K562 (cell line): Measurements from ENCODE around the gene CLDND2. TPM values are rescaled to one million over a fixed set of nuclear protein-coding genes. Genes with fewer than 3 reads are reported as not detected.

ENCODE experiments used
- ATAC-seq: fragments of 200-7000 bp; cut with Tn5 transposase; 3 replicates; pipeline ENCODE4 v1.9.1; 2020; ENCODE audit warnings: moderate library complexity
- BruUV-seq: library from RNA; stranded (reverse); fragments of 400-500 nt; replicated peaks from 2 replicates; lab custom pipeline; 2021; lab: Mats Ljungman, UMichigan
- CTCF ChIA-PET: fragments of 300-600 bp; formaldehyde crosslinking; extraction: SDS; loops from one replicate; lab custom pipeline; 2021; ENCODE audit warnings: low intra/inter-chr PET ratio; lab: Yijun Ruan, JAX
- POLR2A ChIA-PET: fragments of 300-600, 350-650 bp; sonication (Branson Sonifier 250); formaldehyde crosslinking; extraction: SDS; loops from one replicate; lab custom pipeline; 2021; ENCODE audit warnings: antibody characterized with exemption, inconsistent platforms; lab: Yijun Ruan, JAX
- DNase-seq, 4 experiments: peaks; one replicate each; pipeline versions ENCODE4 v3.0.0 to v3.0.0-alpha.2; 2011 to 2018; ENCODE audit warnings: low spot score in 3 of 4, mixed read lengths in 3 of 4; ENCODE audit errors: extremely low read depth in 1 of 4
- FAIRE-seq: peaks from 2 replicates; lab custom pipeline; 2011; peaks lifted over from hg19 to GRCh38; lab: Jason Lieb, UNC
- H2AFZ ChIP-seq: 2 replicates; pipeline ENCODE4 v1.6.0; 2011; ENCODE audit warnings: low read depth, low read length, control low read depth, inconsistent platforms
- H3K27ac ChIP-seq: fragments of 200-600 bp; 3 replicates; pipeline ENCODE4 v1.8.0; 2011; ENCODE audit warnings: low read depth, mild to moderate bottlenecking, control low read depth, inconsistent platforms, low read length, moderate library complexity, mixed read lengths; ENCODE audit errors: extremely low read depth
- H3K27me3 ChIP-seq, 2 experiments: fragments of 300-600 bp in 1 of 2; 2 replicates in 1 of 2; 3 replicates in 1 of 2; pipeline versions ENCODE4 v1.6.0 to v1.8.0; 2011; ENCODE audit warnings: inconsistent platforms in 2 of 2, low read length in 2 of 2, mild to moderate bottlenecking in 1 of 2, mixed read lengths in 1 of 2, moderate library complexity in 1 of 2; ENCODE audit not compliant: control insufficient read depth in 2 of 2, insufficient read depth in 2 of 2
- H3K36me3 ChIP-seq: fragments of 300-600 bp; 3 replicates; pipeline ENCODE4 v1.8.0; 2011; ENCODE audit warnings: mild to moderate bottlenecking, low read length, inconsistent platforms; ENCODE audit not compliant: control insufficient read depth, insufficient read depth
- H3K4me1 ChIP-seq, 2 experiments: fragments of 200-600 bp in 1 of 2; replicated peaks in 1 of 2; 2 replicates in 1 of 2; 3 replicates in 1 of 2; pipeline versions ENCODE4 v1.5.1 to v1.8.0; 2011; ENCODE audit warnings: inconsistent platforms in 2 of 2, low read length in 2 of 2, mild to moderate bottlenecking in 1 of 2, mixed read lengths in 1 of 2, moderate library complexity in 1 of 2; ENCODE audit not compliant: control insufficient read depth in 2 of 2, insufficient read depth in 2 of 2
- H3K4me2 ChIP-seq: 2 replicates; pipeline ENCODE4 v1.6.1; 2011; ENCODE audit warnings: low read length, control low read depth, inconsistent platforms, mixed read lengths; ENCODE audit not compliant: insufficient read depth
- H3K4me3 ChIP-seq: fragments of 200-600 bp; sonication (generic), shearing (Covaris generic); 2 replicates; pipeline ENCODE4 v1.5.1; 2016; ENCODE audit warnings: control low read depth, inconsistent platforms
- H3K79me2 ChIP-seq: fragments of 200-600 bp; 3 replicates; pipeline ENCODE4 v1.8.0; 2011; ENCODE audit warnings: low read length, inconsistent platforms; ENCODE audit not compliant: control insufficient read depth, insufficient read depth
- H3K9ac ChIP-seq, 2 experiments: 2 replicates each; pipeline versions ENCODE4 v1.6.0 to v1.6.1; 2011; ENCODE audit warnings: low read depth in 2 of 2, low read length in 2 of 2, control low read depth in 1 of 2, inconsistent platforms in 1 of 2, mild to moderate bottlenecking in 1 of 2, mixed read lengths in 1 of 2; ENCODE audit not compliant: insufficient read depth in 1 of 2
- H3K9me1 ChIP-seq: one replicate; pipeline ENCODE4 v1.6.0; 2011; ENCODE audit warnings: inconsistent platforms, mild to moderate bottlenecking, low read length, moderate library complexity; ENCODE audit not compliant: control insufficient read depth, insufficient read depth
- H3K9me3 ChIP-seq: replicated peaks from 2 replicates; pipeline ENCODE4 v1.5.1; 2011; ENCODE audit warnings: low read depth, low read length, inconsistent platforms; ENCODE audit not compliant: control insufficient read depth, insufficient read depth
- H4K20me1 ChIP-seq: replicated peaks from 2 replicates; pipeline ENCODE4 v1.6.1; 2011; ENCODE audit warnings: low read length, inconsistent platforms, mixed read lengths; ENCODE audit not compliant: control insufficient read depth, insufficient read depth
- GABPB1 ChIP-seq: sonication (generic); formaldehyde crosslinking; IDR thresholded peaks from 2 replicates; pipeline ENCODE4 v1.8.0; 2022; ENCODE audit warnings: mild to moderate bottlenecking, missing genetic modification reagents
- HBP1 ChIP-seq: fragments of 450-650 bp; formaldehyde crosslinking; IDR thresholded peaks from 2 replicates; pipeline ENCODE4 v1.4.0; 2022; ENCODE audit warnings: missing genetic modification characterization
- JUND ChIP-seq, 2 experiments: IDR thresholded peaks; 2 replicates in 1 of 2; 3 replicates in 1 of 2; pipeline ENCODE4 v1.6.1; 2011; ENCODE audit warnings: borderline replicate concordance in 2 of 2, low read depth in 2 of 2, low read length in 2 of 2, improper control_type of control experiment in 1 of 2, missing biosample characterization in 1 of 2, missing genetic modification characterization in 1 of 2, missing genetic modification reagents in 1 of 2
- KDM2B ChIP-seq: fragments of 250-450 bp; sonication (Bioruptor Pico); IDR thresholded peaks from 2 replicates; pipeline ENCODE4 v1.8.0; 2021; ENCODE audit warnings: mild to moderate bottlenecking, moderate library complexity
- TBP ChIP-seq: optimal IDR thresholded peaks from 2 replicates; pipeline ENCODE3; 2011; ENCODE audit warnings: low read depth, low read length, improper control_type of control experiment
- ZNF592 ChIP-seq: fragments of 450-650 bp; IDR thresholded peaks from 2 replicates; pipeline ENCODE4 v1.6.1; 2017; ENCODE audit warnings: antibody characterized with exemption, mild to moderate bottlenecking
- WGBS: fragments of 100-300 bp; shearing (Covaris generic); methylation state at CpG from one replicate; pipeline ENCODE4 v1.1.6; 2016; ENCODE audit warnings: low coverage, mixed read lengths; ENCODE audit not compliant: insufficient coverage; ENCODE audit errors: missing lambda C conversion rate; 5-methylcytosine and 5-hydroxymethylcytosine counted together
- in situ Hi-C: fragments of 300-500 bp; cut with MboI; formaldehyde crosslinking; loops from 4 replicates; pipeline ENCODE4 v1.15.0; 2018; ENCODE audit warnings: inconsistent platforms, mixed read lengths
- intact Hi-C: fragments of 100-400 bp; cut with micrococcal nuclease; formaldehyde crosslinking; loops from 2 replicates; pipeline ENCODE4 v1.14.2; 2022
- polyA plus RNA-seq, 8 experiments: library from polyadenylated mRNA; depleted of rRNA in 4 of 8; stranded (reverse) in 5 of 8; unstranded in 3 of 8; fragments of >200 nt; fragmentation: Nextera tagmentation in 2 of 8; fragmentation: Illumina TruSeq in 1 of 8; extraction: Ambion mirVana in 2 of 8; extraction: Trizol in 1 of 8; gene quantifications; 2 replicates each; pipeline versions ENCODE4 v1.2.1 to v1.2.3, GENCODE V29; 2011 to 2014; ENCODE audit warnings: inconsistent platforms in 1 of 8, missing spikeins in 1 of 8
- total RNA-seq, 7 experiments: library from RNA; depleted of rRNA in 6 of 7; stranded (reverse); fragments of >200 nt in 6 of 7; fragmentation: Illumina TruSeq in 2 of 7; extraction: Trizol in 2 of 7; gene quantifications; 2 replicates each; pipeline versions ENCODE4 v1.2.1 to v1.2.3, GENCODE V29; 2011 to 2021; ENCODE audit warnings: low replicate concordance in 1 of 7
- TF ChIP-seq, protein P1 (sequence below): fragments of 450-650 bp; IDR thresholded peaks from 2 replicates; pipeline ENCODE4 v1.6.1; 2017; ENCODE audit warnings: antibody characterized with exemption
- TF ChIP-seq, protein P2 (sequence below): sonication (generic); formaldehyde crosslinking; IDR thresholded peaks from 2 replicates; pipeline ENCODE4 v1.8.0; 2022; ENCODE audit warnings: missing genetic modification reagents, mild to moderate bottlenecking, borderline replicate concordance

Gene CLDND2
- total and polyA plus RNA-seq, 9 of the 15 experiments (the other 6 are each of a cell fraction or from before 2014, with no cell fraction given) = 0.45 to 4.0 (median 1.2) TPM; not detected in 3

DNA sequence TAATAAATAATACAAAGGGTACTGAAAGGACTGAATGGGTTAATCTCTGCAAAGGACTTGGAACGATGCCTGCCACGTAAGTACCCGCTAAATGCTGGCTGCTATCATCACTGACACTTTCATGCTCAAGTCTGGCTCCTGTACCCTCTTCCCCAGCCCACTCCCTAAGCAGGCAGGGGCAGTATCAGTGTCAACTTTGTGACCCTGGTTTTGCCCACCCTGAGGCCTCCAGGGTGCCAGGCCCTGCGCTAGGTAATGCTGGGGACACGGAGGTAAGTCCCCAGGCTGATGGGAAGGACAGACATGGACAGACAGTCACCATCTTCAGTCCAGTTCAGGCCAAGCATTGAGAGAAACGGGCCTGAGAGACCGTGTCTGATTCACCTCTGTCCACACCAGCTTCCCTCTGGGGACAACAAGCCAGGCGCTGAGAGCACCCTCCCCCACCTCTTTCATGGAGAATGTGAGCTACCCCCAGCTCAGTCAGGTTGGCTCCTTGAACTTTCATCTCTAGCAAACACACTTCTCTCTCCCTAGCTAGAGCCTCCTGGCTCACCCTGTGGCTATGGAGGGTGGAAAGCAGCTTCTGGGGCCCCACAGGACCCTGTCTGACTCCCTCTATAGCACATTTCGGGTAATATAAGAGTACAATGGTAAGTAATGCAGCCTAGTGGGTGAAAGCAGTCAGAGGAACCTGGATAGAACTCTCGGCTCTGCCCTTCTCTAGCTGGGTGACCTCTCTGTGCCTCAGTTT lies 3.4 kb downstream of the CLDND2 start:
- ChIA-PET CTCF (no interaction called here), POLR2A (interaction anchor here (0.6 to 2.2 kb wide), 10 partner anchors 9 to 55 kb away, joined by 3 to 13 read pairs (median 4); partner anchors contain the start of gene VSIG10L)
- H2AFZ ChIP-seq = peak overlapping the region; percentile 82
- in situ Hi-C loops = no loop called here
- BruUV-seq = no TSS peak
- 13% methylated on average over 10 of the region's 10 CpGs for WGBS
- H3K36me3 ChIP-seq = no peaks in the 10 kb centered on the region; the same call in 2 of the 3 replicates
- H3K9ac ChIP-seq = peak overlapping the region; percentile 96
- H3K4me2 ChIP-seq = peak overlapping the region; percentile 96
- DNase-seq (peak in 3 of 4 experiments; percentile 47 to 70 (median 49)), FAIRE-seq (peak; percentile 78), ATAC-seq (peak; percentile 6)
- H3K4me3 ChIP-seq = peak overlapping the region; percentile 75
- no peaks in the 10 kb centered on the region for H3K27me3 ChIP-seq
- no peaks in the 10 kb centered on the region for H3K9me3 ChIP-seq
- peaks cover 61% of the 10 kb centered on the region for H3K79me2 ChIP-seq
- peaks cover 28 to 50% of the 10 kb centered on the region in 2 experiments for H3K4me1 ChIP-seq
- intact Hi-C loops = no loop called here
- H3K27ac ChIP-seq = peak overlapping the region; percentile 92
- no peaks in the 10 kb centered on the region for H4K20me1 ChIP-seq
- no peaks in the 10 kb centered on the region for H3K9me1 ChIP-seq
- TF ChIP-seq JUND (IDR thresholded peaks at IDR 0.05; ENCODE audit: borderline replicate concordance, low read depth, low read length) = 0 out of 2 replicates have a peak, but pooled peaks have one; percentile 6
- TF ChIP-seq JUND (tag; IDR thresholded peaks at IDR 0.05; ENCODE audit: borderline replicate concordance, low read depth, low read length) = no peak
- TF ChIP-seq TBP = peak; percentile 5
- peak; percentile 7 for TF ChIP-seq GABPB1 (CRISPR knock-in tag)
- TF ChIP-seq KDM2B = no peak
- 0 out of 2 replicates have a peak, but pooled peaks have one; percentile 8 for TF ChIP-seq HBP1 (CRISPR knock-in tag)
- TF ChIP-seq, protein P1, sequence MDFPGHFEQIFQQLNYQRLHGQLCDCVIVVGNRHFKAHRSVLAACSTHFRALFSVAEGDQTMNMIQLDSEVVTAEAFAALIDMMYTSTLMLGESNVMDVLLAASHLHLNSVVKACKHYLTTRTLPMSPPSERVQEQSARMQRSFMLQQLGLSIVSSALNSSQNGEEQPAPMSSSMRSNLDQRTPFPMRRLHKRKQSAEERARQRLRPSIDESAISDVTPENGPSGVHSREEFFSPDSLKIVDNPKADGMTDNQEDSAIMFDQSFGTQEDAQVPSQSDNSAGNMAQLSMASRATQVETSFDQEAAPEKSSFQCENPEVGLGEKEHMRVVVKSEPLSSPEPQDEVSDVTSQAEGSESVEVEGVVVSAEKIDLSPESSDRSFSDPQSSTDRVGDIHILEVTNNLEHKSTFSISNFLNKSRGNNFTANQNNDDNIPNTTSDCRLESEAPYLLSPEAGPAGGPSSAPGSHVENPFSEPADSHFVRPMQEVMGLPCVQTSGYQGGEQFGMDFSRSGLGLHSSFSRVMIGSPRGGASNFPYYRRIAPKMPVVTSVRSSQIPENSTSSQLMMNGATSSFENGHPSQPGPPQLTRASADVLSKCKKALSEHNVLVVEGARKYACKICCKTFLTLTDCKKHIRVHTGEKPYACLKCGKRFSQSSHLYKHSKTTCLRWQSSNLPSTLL = no peak
- 0 out of 2 replicates have a peak, but pooled peaks have one; percentile 57 for TF ChIP-seq ZNF592
- TF ChIP-seq, protein P2, sequence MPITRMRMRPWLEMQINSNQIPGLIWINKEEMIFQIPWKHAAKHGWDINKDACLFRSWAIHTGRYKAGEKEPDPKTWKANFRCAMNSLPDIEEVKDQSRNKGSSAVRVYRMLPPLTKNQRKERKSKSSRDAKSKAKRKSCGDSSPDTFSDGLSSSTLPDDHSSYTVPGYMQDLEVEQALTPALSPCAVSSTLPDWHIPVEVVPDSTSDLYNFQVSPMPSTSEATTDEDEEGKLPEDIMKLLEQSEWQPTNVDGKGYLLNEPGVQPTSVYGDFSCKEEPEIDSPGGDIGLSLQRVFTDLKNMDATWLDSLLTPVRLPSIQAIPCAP (CRISPR knock-in tag) = no peak
